KMS-11 (cell line): ENCODE data around the gene SNRPA.

Experiments used
- H2AFZ ChIP-seq: fragments of 200-600 bp; sonication (generic); 2 replicates; pipeline ENCODE4 v1.6.1; 2016; ENCODE audit warnings: antibody characterized with exemption, mixed run types, low read depth
- H3K27ac ChIP-seq: fragments of 200-600 bp; sonication (generic); 2 replicates; pipeline ENCODE4 v1.6.1; 2016; ENCODE audit warnings: mild to moderate bottlenecking, mixed run types
- H3K27me3 ChIP-seq: fragments of 200-600 bp; sonication (generic); 2 replicates; pipeline ENCODE4 v1.6.1; 2017; ENCODE audit warnings: mild to moderate bottlenecking, low read depth, mixed run types, moderate library complexity; ENCODE audit not compliant: insufficient read depth
- H3K36me3 ChIP-seq: fragments of 200-600 bp; sonication (generic); 2 replicates; pipeline ENCODE4 v1.6.1; 2017; ENCODE audit warnings: mild to moderate bottlenecking, mixed run types; ENCODE audit not compliant: insufficient read depth
- H3K4me1 ChIP-seq: fragments of 200-600 bp; sonication (generic); 2 replicates; pipeline ENCODE4 v1.6.1; 2016; ENCODE audit warnings: mild to moderate bottlenecking, low read depth, mixed run types; ENCODE audit not compliant: poor library complexity, severe bottlenecking
- H3K4me2 ChIP-seq: fragments of 200-600 bp; sonication (generic); 2 replicates; pipeline ENCODE4 v1.7.0; 2016; ENCODE audit warnings: mild to moderate bottlenecking, mixed run types
- H3K4me3 ChIP-seq: fragments of 200-600 bp; sonication (generic); IDR thresholded peaks from 2 replicates; pipeline ENCODE4 v1.6.1; 2017; ENCODE audit warnings: low read depth, low read length, mixed read lengths; ENCODE audit not compliant: insufficient read depth
- H3K79me2 ChIP-seq: fragments of 200-600 bp; sonication (generic); 2 replicates; pipeline ENCODE4 v1.6.1; 2016; ENCODE audit warnings: low read depth, mixed run types; ENCODE audit not compliant: insufficient read depth
- H3K9ac ChIP-seq: fragments of 200-600 bp; sonication (generic); 2 replicates; pipeline ENCODE4 v1.6.1; 2016; ENCODE audit warnings: mild to moderate bottlenecking, mixed run types
- H4K20me1 ChIP-seq: fragments of 200-600 bp; sonication (generic); 2 replicates; pipeline ENCODE4 v1.6.1; 2016; ENCODE audit warnings: mild to moderate bottlenecking, mixed run types; ENCODE audit not compliant: insufficient read depth
- TF ChIP-seq, protein P1 (sequence below): fragments of 200-600 bp; sonication (generic); conservative IDR thresholded peaks from 2 replicates; pipeline ENCODE4 v1.6.1; 2017; ENCODE audit warnings: low read depth, mild to moderate bottlenecking, antibody characterized with exemption, low read length, moderate library complexity, mixed read lengths

SNRPA gene

DNA sequence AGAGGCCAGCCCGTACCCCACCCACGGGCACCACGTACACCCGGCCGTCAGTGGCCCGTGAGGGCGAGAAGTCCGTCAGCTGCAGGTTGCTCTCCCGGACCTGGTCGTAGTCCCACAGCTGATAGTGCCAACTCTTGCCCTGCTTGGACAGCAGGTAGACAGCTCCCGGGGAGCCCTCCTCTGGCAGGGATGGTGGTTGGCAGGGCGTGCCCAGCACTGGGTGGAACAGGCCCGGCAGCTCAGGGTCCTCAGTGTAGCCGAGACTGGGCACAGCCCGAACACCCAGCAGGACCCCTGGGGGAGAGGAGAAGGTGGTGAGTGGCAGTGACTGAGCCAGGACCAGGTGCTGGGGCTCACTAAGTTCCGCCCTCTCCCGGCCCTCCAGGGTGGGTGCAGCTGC, 8.5 kb upstream of the SNRPA start:
- Histone ChIP-seq H4K20me1 (no peaks in the 10 kb centered on the region), H3K36me3 (no peaks in the 10 kb centered on the region), H2AFZ (no peak overlapping the region), H3K79me2 (no peaks in the 10 kb centered on the region), H3K4me2 (no peak overlapping the region), H3K9ac (no peak overlapping the region), H3K27me3 (no peaks in the 10 kb centered on the region), H3K27ac (no peak overlapping the region), H3K4me1 (no peaks in the 10 kb centered on the region), H3K4me3 (no peak overlapping the region)
- TF ChIP-seq, protein P1, sequence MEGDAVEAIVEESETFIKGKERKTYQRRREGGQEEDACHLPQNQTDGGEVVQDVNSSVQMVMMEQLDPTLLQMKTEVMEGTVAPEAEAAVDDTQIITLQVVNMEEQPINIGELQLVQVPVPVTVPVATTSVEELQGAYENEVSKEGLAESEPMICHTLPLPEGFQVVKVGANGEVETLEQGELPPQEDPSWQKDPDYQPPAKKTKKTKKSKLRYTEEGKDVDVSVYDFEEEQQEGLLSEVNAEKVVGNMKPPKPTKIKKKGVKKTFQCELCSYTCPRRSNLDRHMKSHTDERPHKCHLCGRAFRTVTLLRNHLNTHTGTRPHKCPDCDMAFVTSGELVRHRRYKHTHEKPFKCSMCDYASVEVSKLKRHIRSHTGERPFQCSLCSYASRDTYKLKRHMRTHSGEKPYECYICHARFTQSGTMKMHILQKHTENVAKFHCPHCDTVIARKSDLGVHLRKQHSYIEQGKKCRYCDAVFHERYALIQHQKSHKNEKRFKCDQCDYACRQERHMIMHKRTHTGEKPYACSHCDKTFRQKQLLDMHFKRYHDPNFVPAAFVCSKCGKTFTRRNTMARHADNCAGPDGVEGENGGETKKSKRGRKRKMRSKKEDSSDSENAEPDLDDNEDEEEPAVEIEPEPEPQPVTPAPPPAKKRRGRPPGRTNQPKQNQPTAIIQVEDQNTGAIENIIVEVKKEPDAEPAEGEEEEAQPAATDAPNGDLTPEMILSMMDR, result no peak

DNA sequence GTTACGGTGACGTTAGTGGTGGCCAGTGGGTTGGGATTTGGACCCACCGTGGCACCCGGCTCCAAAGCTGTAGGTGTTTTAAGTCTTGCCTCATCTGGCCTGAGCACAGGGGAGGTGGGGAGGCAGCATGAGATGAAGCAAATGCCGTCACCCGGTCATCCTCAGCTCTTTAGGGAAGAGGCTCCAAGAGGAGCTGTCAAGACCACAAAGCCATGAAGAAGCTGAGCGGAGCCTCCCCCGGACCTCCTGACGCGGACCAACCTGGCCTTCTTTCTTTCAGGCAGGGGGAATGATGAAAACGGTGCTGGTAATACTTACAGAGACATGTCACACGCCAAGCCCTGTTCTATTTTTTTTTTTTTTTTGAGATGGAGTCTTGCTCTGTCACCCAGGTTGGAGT, 8.1 kb upstream of the SNRPA start:
- Histone ChIP-seq H3K4me2 (no peak overlapping the region), H3K79me2 (no peaks in the 10 kb centered on the region), H3K27me3 (no peaks in the 10 kb centered on the region), H3K4me3 (no peak overlapping the region), H2AFZ (no peak overlapping the region), H3K9ac (no peak overlapping the region), H3K4me1 (no peaks in the 10 kb centered on the region), H3K27ac (no peak overlapping the region), H3K36me3 (no peaks in the 10 kb centered on the region), H4K20me1 (no peaks in the 10 kb centered on the region)
- TF ChIP-seq, protein P1, result no peak

DNA sequence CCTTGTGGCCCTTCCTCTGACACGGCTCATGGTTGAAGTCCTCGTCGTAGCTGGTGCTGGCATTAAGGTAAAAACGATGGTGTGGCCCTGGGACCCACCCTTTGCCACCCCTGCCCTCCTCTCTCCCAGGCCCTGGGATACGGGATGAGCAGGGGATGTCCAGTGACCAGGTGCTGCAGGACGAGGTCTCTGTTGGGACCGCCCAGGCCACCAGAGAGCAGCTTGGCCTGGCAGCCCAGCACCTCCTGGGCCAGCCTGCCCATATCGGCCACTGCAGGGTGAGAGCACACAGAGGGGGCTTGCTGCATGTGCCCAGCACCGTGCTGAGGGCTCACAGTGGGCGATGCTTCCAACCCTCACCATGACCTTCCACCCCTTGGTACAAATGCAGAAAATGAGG, 7.1 kb upstream of the SNRPA start:
- H3K4me3 ChIP-seq, result no peak overlapping the region
- no peaks in the 10 kb centered on the region for H3K27me3 ChIP-seq

DNA sequence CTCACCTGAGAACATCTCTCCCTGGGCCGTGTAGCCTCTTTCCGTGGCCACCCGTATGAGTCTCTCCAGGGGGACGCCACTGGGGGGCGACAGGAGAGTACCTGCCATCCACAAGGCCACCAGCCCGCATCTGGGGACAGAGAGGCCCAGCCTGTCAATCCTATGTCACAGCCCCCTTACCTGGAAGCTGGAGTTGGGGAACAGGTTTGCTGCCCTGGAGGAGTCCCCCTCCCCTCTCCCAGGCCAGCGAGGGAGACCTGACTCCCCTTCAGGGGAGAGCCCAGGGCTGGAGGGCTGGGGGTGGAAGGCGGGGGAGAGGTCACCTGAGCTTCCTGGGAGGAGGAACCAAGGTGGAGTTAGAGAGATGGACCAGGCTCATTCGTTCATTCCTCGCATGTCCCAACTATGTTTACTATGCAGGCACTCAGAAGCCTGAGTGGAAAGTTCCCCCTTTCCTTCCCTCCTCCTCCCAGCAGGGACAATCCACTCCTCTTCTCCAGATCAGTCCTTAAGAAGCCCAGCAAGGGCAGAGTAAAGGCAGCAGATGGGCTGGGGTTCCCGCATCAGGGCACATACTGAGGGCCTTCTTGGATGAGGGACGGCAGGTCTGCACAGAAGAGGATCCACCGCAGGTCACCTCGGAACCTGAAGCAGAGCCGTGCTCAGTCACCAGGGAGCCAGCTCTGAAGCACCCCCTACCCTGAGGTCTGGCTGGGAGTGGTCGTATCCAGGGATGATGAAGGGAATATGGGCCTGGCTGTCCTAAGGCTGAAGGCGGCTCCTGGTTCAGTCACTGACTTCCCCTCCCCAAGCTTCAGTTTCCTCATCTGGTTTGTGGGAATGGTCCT, 6.2 kb upstream of the SNRPA start:
- TF ChIP-seq, protein P1, result no peak
- peaks cover 10% of the 10 kb centered on the region for H3K4me1 ChIP-seq
- no peak overlapping the region for H2AFZ ChIP-seq
- H4K20me1 ChIP-seq, result no peaks in the 10 kb centered on the region
- H3K79me2 ChIP-seq, result no peaks in the 10 kb centered on the region
- H3K4me2 ChIP-seq, result no peak overlapping the region
- no peaks in the 10 kb centered on the region for H3K36me3 ChIP-seq
- no peak overlapping the region for H3K27ac ChIP-seq
- H3K4me3 ChIP-seq, result no peak overlapping the region
- no peaks in the 10 kb centered on the region for H3K27me3 ChIP-seq
- H3K9ac ChIP-seq, result no peak overlapping the region

More for the DNA sequence above, 7.1 kb upstream of the SNRPA start:
- Histone ChIP-seq H4K20me1 (no peaks in the 10 kb centered on the region), H3K79me2 (no peaks in the 10 kb centered on the region), H3K4me1 (peaks cover 3% of the 10 kb centered on the region), H2AFZ (no peak overlapping the region), H3K9ac (no peak overlapping the region), H3K36me3 (no peaks in the 10 kb centered on the region), H3K4me2 (no peak overlapping the region), H3K27ac (no peak overlapping the region)
- TF ChIP-seq, protein P1, result no peak
